ENCODE data around the gene UCK1. TPM values are rescaled to one million over a fixed set of nuclear protein-coding genes. Genes with fewer than 3 reads are reported as not detected.

The UCK1 gene
- total RNA-seq, 3 donors from 2014 or later = 25.2 to 43.4 (median 27.4) TPM

- intact Hi-C loops (cut with DNase I, micrococcal nuclease) = no loop called here
- H3K4me3 ChIP-seq = no peak overlapping the region
- TF ChIP-seq CTCF (IDR thresholded peaks at IDR 0.05) = no peak
- H3K9me3 ChIP-seq = no peaks in the 10 kb centered on the region
- no peaks in the 10 kb centered on the region for H3K4me1 ChIP-seq (ENCODE audit: low read depth)
- DNase-seq (no peak), ATAC-seq (no peak)
- H3K36me3 ChIP-seq (ENCODE audit: low read depth) = no peaks in the 10 kb centered on the region
These were observed 46.2 kb upstream of the UCK1 start for GRCh38 chr9:131577005-131578000.

- Histone ChIP-seq H3K4me3 (no peak overlapping the region), H3K4me1 (ENCODE audit: low read depth) (no peaks in the 10 kb centered on the region), H3K9me3 (no peaks in the 10 kb centered on the region), H3K36me3 (ENCODE audit: low read depth) (no peaks in the 10 kb centered on the region)
- ATAC-seq (no peak), DNase-seq (no peak)
- no peak for TF ChIP-seq CTCF (IDR thresholded peaks at IDR 0.05)
- intact Hi-C loops (cut with DNase I, micrococcal nuclease) = no loop called here
These were observed 45.1 kb upstream of the UCK1 start for GRCh38 chr9:131575946-131576853.

- no peak for DNase-seq
- no peak overlapping the region for H3K4me3 ChIP-seq
- intact Hi-C loops (cut with DNase I, micrococcal nuclease) = no loop called here
- no peak for ATAC-seq
- H3K36me3 ChIP-seq (ENCODE audit: low read depth) = no peaks in the 10 kb centered on the region
- H3K9me3 ChIP-seq = no peaks in the 10 kb centered on the region
- no peaks in the 10 kb centered on the region for H3K4me1 ChIP-seq (ENCODE audit: low read depth)
- TF ChIP-seq CTCF (IDR thresholded peaks at IDR 0.05) = no peak
These were observed 43.9 kb upstream of the UCK1 start for GRCh38 chr9:131574730-131575640.

GRCh38 chr9:131567910-131568309 is 36.8 kb upstream of the UCK1 start:
- no peak for ATAC-seq
- H3K4me3 ChIP-seq = no peak overlapping the region
- H3K4me1 ChIP-seq (ENCODE audit: low read depth) = no peaks in the 10 kb centered on the region
- H3K36me3 ChIP-seq (ENCODE audit: low read depth) = no peaks in the 10 kb centered on the region
- TF ChIP-seq CTCF (IDR thresholded peaks at IDR 0.05) = no peak
- intact Hi-C loops (cut with DNase I, micrococcal nuclease) = no loop called here
- no peak for DNase-seq
- H3K9me3 ChIP-seq = no peaks in the 10 kb centered on the region

- no peak overlapping the region for H3K4me3 ChIP-seq
- no peak for TF ChIP-seq CTCF (IDR thresholded peaks at IDR 0.05)
- intact Hi-C loops (cut with DNase I, micrococcal nuclease) = no loop called here
- H3K9me3 ChIP-seq = no peaks in the 10 kb centered on the region
- no peaks in the 10 kb centered on the region for H3K4me1 ChIP-seq (ENCODE audit: low read depth)
- no peaks in the 10 kb centered on the region for H3K36me3 ChIP-seq (ENCODE audit: low read depth)
- DNase-seq (no peak), ATAC-seq (no peak)
These were observed 35.1 kb upstream of the UCK1 start for GRCh38 chr9:131566158-131566557.

Data from mucosa of descending colon (tissue), 3 donors.